Central memory CD4-positive, alpha-beta T cell (primary cell): ENCODE results near the gene INAVA.
"Not testable (repeated sequence)": the region's sequence is repeated elsewhere in the genome, so short reads cannot be mapped to it uniquely, and the experiment has no call there.

Experiments
- DNase-seq: peaks from one replicate; pipeline ENCODE4 v3.0.0; 2022

Gene INAVA

DNA sequence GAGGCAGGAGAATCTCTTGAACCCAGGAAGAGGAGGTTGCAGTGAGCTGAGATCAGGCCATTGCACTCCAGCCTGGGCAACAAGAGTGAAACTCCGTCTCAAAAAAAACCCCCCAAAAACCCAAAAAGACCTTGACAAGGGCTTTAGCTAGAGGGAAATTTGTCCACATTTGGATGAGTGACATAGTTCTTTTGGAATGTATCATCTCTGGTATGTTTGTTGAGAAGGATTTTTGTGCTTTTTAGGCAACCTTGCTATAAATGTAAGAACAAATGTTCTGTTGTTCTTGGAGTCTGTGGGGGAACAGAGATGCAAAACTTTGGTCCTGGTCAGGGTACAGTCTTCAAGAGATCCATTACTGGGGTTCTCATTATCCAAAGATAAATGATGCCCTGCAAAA lies 28.9 kb downstream of the INAVA start:
- no peak for DNase-seq

DNA sequence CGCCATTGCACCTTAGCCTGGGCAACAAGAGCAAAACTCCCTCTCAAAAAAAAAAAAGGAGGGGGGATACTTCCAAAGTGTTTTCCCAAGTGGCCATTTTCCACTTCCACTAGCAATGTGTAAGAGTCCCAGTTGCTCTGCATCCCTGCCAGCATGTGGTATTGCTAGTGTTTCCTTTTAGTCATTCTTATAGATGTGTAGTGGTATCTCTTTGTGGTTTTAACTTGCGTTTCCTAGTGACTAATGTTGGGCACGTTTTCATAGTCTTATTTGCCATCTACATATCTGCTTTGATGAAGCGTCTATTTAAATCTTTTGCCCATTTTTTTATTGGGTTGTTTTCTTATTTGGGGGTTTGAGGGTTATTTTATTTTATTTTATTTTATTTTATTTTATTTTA lies 31.1 kb downstream of the INAVA start:
- DNase-seq, result no peak

DNA sequence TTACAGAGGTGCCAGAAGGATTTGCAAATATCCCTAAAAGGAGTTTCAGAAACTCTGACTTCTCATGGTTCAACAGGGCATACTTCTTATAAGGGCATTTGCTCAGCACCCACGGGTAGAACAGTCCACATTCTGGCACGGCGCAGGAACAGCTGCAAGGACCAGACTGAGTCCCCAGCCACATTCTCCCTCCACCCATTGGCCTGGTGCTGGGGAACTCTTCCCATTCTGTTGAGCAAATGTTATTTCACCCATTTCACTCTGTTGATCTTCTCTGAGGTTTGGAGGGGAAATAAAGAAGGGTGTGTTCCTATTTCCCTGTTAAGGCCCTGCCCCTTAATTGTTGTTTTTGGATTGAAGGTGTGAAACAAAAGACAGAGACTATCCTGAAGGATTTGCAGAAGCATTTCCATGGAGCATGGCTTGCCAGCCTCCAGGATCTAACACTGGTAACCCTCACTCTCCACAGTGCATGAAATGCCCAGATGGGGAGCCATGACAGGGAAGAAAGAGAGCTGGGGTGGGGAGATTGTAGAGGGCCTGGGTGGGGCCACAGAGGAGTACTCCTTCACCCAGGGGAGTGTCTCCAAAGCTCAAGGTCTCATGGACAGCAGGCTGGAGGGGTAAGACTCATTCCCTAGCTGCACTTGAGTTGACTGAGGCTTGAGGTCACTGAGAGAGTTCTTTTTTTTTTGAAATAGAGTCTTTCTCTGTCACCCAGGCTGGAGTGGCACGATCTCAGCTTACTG lies 35.0 kb downstream of the INAVA start:
- no peak for DNase-seq

DNA sequence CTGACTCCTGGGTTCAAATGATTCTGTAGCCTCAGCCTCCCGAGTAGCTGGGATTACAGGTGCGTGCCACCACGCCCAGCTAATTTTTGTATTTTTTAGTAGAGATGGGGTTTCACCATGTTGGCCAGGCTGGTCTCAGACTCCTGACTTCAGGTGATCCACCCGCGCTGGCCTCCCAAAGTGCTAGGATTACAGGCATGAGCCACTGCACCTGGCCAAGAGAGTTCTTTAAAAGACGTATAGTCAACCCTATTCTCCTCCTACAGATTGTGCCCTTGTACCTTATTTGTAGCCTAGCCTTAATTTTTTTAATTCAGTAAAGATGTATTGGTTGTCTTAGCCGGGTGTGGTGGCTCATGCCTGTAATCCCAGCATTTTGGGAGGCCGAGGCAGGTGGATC lies 35.6 kb downstream of the INAVA start:
- DNase-seq, result not testable (repeated sequence)

DNA sequence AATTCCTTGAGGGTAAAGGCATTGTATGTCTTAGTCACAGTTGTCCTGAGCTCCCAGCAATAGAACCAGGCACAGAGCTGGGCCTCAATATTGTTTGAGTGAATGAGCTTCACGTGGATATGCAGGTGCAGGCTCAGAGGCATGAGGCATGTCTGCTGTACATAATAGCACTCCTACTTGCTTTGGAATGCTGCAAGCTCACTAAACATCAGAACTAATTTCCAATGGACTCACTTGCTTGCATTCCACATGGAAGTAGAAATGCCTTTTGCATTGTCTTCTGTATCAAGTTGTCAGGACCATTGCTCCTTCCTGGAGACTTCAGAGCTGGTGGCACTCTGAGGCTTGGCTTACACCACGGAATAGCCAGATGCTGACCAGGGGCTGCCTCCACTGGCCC lies 37.1 kb downstream of the INAVA start:
- no peak for DNase-seq

DNA sequence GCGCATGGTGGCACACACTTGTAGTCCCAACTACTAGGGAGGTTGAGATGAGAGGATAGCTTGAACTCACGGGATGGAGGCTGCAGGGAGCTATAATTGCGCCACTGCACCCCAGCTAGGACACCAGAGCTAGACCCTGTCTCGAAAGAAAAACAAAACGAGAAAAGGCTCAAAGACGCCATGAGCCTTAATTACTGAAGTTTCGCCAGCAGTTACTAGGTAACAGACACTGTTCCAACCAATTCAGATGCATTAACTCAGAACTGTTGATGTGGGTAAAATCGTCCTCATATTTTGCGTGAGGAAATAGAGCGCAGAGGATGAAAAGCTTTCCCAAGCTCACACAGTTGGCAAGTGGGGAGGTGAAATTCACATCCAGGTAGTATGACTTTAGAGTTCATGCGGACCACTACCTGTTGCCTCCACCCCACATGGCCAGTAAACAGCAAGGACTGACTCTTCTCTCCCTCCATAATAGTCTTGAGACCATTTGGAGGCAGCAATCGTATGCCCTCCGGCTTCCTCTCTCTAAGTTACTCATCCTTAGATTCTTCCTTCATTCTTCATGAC lies 40.1 kb downstream of the INAVA start:
- DNase-seq, result no peak

DNA sequence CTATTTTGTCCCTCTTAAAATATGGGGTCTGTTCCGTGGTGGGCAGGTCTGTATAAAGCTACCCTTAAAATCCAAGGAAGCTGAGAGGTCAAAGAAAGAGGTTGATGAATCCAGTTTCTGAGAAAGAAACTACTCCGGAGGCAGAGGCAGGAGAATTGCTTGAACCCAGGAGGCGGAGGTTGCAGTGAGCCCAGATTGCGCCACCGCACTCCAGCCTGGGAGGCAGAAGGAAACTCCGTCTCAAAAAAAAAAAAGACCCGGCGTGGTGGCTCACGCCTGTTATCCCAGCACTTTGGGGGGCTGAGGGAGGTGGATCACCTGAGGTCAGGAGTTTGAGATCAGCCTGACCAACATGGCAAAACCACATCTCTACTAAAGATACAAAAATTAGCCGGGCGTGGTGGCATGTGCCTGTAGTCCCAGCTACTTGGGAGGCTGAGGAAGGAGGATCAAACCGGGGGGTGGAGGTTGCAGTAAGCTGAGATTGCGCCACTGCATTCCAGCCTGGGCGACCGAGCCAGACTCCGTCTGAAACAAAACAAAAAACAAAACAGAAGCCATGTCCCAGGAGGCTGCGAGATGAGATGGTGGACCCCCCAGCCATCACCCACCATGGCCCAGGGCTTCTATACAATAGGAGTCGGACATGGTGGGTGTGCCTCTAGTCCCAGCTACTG lies 40.7 kb downstream of the INAVA start:
- not testable (repeated sequence) for DNase-seq

DNA sequence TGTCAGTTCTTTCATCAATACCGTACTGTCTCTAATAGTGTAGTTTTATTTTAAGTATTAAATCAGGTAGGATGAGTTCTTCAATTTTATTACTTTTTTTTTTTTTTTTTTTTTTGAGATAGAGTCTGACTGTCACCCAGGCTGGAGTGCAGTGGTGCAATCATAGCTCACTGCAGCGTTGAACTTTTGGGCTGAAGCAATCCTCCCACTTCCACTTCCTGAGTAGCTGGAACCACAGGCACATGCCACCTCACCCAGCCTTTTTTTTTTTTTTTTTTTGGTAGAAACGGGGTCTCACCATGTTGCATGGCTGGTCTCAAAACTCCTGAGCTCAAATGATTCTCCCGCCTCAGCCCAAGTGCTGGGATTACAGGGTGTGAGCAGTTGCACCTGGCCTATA lies 44.3 kb downstream of the INAVA start:
- DNase-seq, result no peak

DNA sequence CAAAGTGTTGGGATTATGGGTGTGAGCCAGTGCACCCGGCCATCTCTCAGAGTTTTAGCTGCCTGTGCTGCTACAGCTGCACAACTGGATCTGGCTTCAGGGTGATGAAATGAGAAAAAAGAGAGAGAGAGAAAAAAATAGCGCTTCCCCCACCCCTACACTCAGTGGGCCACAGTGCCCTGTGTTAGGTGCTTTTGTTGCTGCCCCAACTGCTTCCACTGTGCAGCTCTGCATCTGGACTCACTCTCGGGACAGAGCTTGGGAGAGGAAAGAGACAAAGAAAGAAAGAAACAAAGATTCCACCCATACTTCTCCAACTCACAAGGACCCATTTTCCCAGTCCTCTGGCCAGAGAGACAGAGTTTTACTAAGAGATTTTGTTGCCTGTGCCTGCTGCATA lies 50.4 kb downstream of the INAVA start:
- DNase-seq, result no peak

DNA sequence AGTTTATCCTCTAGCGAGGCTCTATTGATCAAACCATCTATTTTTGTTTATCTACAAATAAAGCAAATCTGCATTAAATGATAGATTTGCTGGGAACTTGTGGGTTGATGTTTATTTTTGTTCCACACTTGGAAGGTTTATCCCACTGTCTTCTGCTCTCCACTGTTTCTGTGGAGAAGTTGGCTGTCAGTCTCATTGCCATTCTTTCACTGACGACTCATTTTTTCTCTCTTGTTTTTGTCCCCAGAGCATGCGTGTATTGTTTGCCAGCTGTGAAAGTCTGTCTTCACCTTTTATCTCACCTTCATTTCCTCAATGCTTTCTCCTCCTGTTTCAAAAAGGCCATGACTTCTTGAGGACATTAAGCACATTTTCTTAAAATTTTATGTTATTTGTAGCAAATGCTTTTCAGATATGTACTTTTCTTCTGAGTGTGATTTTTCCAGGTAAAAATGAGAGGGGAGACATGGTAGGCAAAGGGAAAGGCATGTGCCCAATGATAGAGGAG lies 52.4 kb downstream of the INAVA start:
- DNase-seq, result no peak

DNA sequence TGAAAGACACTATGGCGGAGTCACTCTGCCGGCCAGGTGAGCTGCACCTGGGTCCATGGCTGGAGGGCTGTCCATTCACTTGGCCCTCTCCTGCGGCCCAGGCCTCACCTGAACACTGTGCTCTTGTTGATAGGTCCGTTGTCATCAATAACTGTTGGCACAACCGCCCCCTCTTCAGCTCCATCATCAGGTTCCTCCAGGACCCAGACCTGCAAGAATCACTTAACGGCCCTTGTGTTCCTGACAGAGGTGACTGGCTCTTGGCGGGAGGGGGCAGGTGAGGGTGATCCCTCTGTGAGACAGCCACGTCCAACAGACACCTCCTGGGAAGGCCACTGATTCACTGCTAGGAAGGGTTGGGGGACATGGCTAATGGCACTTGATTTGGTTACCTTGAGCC lies 54.9 kb downstream of the INAVA start:
- DNase-seq, result no peak

DNA sequence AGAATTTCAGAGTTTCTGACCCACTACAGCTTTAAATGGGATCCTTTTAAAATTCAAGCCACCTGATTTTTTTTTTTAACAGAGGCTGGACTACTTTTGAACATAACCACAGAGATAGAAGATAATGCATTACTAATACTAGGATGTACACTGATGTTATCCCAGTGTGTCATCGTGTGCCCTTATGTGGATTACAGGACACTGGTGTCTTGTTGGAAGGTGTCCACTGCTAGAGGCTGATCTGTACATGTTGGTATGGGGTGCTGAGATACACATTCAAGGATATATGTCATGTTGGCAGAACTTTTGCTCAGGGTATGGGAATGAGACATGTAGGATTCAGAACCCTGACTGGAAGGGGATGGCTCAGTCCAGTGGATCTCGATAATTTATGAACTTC lies 56.3 kb downstream of the INAVA start:
- no peak for DNase-seq

DNA sequence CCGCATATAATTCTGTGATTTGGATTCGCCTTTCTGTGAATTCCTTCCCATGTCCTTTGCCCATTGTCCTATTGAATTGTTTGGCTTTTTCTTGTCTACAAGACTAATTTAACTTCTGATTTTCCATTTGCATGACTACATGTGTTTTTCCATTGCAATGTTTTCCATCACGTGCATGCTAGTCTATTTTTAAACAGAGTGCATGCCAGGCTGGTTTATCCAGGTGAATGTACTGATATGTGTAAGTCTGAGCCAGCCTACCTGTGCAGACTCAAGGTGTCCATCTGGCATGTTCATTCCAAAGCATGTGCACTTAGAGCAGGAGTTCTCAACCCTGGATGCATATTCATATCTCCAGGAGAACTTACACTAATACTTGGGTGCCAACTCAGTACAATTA lies 59.7 kb downstream of the INAVA start:
- no peak for DNase-seq

DNA sequence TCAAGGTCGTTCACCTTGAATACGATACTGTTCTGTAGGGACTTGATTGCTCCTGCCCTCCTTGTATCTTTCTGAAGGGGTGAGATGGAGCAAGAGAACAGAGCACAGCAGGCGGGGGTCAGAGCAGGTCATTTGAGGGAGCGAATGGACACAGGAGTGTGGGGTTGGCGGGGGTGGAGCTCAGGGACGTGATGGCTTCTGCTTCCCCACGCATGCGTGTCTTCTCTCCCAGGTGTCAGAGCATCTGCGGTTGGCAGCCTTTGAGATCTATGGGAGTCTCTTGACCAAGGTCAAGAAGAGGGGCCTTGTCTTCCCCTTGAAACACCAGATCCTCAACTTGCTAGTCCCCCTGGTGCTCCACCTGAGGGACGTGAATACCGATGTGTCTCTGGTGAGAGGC lies 63.9 kb downstream of the INAVA start:
- DNase-seq, result no peak

DNA sequence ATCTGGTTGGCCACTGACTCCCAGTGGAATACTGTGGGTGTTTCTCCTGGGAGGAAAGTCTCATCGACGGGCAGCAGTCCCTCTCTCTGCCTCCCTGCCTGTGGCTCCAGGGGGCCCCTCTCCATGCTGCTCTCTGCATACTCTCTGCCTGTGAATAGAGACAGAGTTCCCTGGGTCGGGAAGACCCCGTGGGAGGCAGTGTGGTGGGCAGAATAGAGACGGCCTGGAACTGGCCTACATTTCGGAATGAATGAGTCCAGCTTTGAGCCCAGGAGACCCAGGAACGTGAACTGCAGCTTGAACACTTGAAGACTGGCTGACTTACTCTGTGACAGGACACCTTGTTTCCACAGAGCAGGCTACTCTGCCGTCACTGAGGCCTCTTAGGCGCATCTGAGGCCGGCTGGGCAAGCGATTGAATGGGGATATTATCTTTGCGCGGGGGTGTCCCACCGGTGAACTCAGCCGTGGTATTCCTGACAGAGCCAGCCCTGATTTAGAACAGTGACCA lies 64.8 kb downstream of the INAVA start:
- no peak for DNase-seq

DNA sequence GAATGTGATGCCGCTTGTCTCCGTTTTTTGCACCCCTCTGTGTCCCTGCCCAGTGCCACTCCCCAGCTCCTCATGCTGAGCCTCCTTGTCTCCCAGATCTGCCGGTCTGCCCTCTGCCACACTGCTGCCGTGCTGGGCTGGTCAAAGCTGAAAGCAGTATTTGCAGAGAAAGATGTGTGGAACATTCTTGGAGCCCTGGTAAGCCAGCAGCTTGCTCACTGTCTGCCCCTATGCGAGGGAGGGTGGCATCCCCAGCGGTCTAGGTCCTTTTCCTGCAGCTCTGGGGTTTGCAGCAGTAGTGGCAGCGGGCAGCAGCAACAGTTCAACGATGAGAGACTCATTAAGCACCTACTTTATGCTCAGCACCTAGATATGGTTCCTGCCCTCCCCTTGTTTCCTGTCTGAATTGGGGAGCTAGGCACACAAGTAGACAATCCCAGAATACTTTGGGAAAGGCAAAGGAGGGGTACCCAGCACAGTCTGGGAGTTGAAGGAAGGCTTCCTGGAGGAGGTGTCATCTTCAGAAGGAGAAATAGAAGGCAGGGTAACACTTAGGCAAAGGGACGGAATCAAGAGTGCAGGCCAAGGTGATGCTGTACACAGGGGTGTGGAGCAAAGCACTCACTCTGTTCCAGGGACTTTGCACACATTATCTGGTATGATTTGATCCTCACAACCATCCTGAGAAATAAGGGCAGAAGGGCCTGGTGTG lies 65.7 kb downstream of the INAVA start:
- DNase-seq, result no peak

DNA sequence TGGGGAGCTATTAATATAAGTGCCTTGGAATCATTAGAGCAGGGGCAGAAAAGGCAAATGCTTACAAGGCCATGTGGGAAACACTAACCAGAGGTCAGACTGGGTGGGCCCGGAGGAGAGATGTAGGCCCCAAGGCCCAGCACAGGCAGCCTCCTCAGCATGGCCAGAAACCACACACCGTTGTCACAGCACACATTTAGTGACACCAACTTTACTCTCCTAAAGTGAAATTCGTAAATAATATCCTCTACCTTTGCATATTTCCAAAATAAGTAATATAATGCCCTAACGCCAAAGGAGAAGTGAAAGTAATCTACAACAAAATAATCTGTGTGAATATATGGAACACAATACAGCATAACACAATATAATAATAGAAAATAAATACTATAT lies 66.2 kb downstream of the INAVA start:
- DNase-seq, result no peak

DNA sequence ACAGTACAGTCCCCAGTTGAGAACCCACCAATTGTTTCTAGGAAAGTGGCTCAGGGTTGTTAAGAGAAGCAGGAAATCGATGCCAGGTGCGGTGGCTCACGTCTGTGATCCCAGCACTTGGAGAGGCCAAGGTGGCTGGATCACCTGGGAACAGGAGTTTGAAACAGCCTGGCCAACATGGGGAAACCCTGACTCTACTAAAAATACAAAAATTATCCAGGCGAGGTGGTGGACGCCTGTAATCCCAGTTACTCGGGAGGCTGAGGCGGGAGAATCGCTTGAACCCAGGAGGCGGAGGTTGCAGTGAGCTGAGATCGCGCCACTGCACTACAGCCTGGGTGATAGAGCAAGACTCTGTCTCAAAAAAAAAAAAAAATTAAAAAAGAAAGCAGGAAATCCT lies 67.5 kb downstream of the INAVA start:
- DNase-seq, result not testable (repeated sequence)

DNA sequence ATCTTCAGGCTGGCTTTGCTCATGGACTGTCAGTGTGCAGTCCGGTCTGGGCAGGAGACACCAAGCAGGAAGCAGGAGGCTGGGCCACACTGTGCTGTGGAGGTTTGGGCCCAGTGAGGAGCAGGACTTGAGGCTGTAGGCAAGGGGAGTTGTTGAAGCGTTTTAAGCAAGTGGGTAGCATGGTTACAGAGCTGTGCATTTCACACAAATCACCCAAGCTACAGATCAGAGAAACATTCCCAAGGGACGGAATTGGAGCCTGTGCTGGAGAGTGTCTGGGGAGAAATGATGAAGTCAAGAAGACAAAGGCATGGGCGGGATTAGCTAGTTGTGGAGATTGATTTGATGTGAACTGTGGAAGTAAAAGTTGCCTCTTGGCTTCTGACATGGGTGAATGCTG lies 67.9 kb downstream of the INAVA start:
- no peak for DNase-seq

DNA sequence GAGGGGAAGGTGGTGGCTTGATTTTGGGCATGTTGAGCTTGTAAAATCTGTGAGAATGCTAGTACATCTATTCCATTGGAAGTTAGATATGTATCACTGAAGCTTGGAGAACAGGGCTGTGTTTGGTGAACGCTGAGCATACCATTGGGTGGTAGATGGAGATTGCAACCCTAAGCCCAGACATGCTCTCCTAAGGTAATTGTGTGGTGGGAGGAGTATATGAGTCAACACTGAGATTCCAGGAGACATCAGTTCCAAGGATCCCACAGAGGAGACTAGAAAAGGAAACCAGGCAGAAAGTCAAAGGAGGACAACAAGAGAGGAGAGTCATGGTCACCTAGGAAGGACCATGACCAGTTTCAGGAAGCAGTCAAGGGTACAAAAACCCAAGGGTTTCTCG lies 68.4 kb downstream of the INAVA start:
- no peak for DNase-seq

DNA sequence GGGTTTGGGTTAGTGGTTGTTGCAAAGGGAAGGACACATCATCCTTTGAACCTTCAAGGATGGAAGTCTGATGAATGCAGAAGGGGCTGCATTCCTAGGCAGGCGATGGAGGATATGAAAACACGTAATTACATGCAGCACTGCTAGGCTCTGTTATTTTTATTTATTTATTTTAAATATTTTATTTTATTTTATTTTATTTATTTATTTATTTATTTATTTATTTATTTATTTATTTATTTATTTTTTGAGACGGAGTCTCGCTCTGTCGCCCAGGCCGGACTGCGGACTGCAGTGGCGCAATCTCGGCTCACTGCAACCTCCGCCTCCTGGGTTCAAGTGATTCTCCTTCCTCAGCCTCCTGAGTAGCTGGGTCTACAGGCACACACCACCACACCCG lies 69.2 kb downstream of the INAVA start:
- not testable (repeated sequence) for DNase-seq
